ENCODE data around the gene LLCFC1.
A peak's percentile ranks its signal among the peaks of the same experiment; 100 is the strongest.

LLCFC1 gene

DNA sequence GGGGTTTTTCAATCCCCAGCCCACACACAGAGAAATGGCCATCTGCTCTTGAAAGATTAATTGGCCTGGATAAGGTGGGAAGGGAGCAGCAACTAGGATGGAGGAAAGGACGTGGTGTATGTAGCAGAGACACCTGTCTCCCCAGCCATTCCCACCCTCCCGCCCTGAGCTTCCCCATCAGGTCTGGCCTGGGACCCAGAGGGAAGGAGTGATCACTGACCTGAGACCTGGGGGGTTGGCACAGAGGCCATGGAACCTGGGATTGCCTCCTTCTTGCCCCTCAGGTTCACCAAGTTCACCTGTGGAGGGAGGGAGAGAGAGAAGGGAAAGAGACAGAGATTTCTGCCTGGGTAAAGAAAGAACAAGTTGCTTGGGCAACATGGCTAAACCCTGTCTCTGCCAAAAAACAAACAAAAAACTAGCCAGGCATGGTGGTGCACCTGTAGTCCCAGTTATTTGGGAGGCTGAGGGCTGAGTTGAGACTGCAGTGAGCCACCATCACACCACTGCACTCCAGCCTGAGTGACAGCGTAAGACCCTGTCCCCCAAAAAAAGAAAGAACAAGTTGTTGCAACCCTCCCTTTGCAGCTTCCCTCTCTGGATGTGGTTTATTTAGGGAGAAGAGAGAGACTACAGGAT is 42.4 kb upstream of the LLCFC1 start:
- Histone ChIP-seq H4K8ac (ENCODE audit: low read depth, low read length) (no peak overlapping the region), H3K4ac (ENCODE audit: low read depth, low read length) (no peak overlapping the region), H3K18ac (ENCODE audit: low read length) (no peak overlapping the region), H2BK5ac (ENCODE audit: low read depth, low read length, poor library complexity) (no peak overlapping the region), H3K79me2 (ENCODE audit: control insufficient read depth, insufficient read depth, low read length, poor library complexity) (no peaks in the 10 kb centered on the region), H3K9me3 (ENCODE audit: insufficient read depth, low read depth, low read length) (no peaks in the 10 kb centered on the region), H4K91ac (ENCODE audit: low read depth, low read length) (no peak overlapping the region), H2BK120ac (ENCODE audit: insufficient read depth, low read length, poor library complexity) (no peak overlapping the region), H3K4me2 (ENCODE audit: low read length) (no peak overlapping the region), H3K79me1 (ENCODE audit: low read length) (peaks cover 5% of the 10 kb centered on the region), H3K14ac (ENCODE audit: low read length) (no peak overlapping the region), H3K4me1 (ENCODE audit: control insufficient read depth in 1 of 2, insufficient read depth in 2 of 2, low read length in 2 of 2) (peaks cover 18 to 20% of the 10 kb centered on the region in 2 experiments), H3K36me3 (ENCODE audit: control insufficient read depth in 1 of 2, insufficient read depth in 2 of 2, low read length in 2 of 2) (no peaks in the 10 kb centered on the region), H4K12ac (ENCODE audit: low read depth, low read length) (no peak overlapping the region), H2BK12ac (ENCODE audit: low read length) (no peak overlapping the region), H3K27ac (ENCODE audit: low read depth, low read length) (no peak overlapping the region), H2AFZ (ENCODE audit: insufficient read depth, low read length, poor library complexity) (no peak overlapping the region), H3K23ac (ENCODE audit: low read length) (no peak overlapping the region), H3K4me3 (ENCODE audit: low read depth, low read length) (no peak overlapping the region), H2AK5ac (ENCODE audit: low read length) (no peak overlapping the region), H3K27me3 (ENCODE audit: insufficient read depth, low read length) (no peaks in the 10 kb centered on the region), H3K9ac (ENCODE audit: low read length) (no peak overlapping the region)
- no CpG with 5 or more reads among the region's 3 CpGs for WGBS (ENCODE audit: extremely low coverage, insufficient coverage, insufficient read length)
- DNase-seq: no peak

DNA sequence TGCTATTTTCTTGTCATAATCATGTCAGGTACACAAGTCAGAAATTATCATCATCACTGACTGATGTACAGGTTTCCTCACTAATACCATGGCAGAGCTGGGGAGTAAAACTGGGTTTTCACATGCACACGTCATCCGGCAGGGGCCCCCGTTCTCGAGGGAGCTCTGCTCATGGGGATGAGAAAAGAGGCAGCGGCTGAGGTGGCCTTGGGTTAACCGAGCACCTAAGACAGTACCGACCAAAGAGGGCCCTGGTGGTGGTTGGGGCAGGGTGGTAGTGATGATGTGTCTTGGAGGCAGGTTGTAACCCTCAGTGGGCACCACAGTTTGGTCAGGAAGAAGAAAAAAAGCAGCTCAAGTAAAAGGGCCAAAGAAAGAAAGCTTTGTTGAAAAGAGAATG is 41.6 kb upstream of the LLCFC1 start:
- Histone ChIP-seq H3K4me1 (ENCODE audit: control insufficient read depth in 1 of 2, insufficient read depth in 2 of 2, low read length in 2 of 2) (peaks cover 18 to 20% of the 10 kb centered on the region in 2 experiments), H3K23ac (ENCODE audit: low read length) (no peak overlapping the region), H2AFZ (ENCODE audit: insufficient read depth, low read length, poor library complexity) (no peak overlapping the region), H3K9me3 (ENCODE audit: insufficient read depth, low read depth, low read length) (no peaks in the 10 kb centered on the region), H3K27ac (ENCODE audit: low read depth, low read length) (no peak overlapping the region), H4K12ac (ENCODE audit: low read depth, low read length) (no peak overlapping the region), H2BK12ac (ENCODE audit: low read length) (no peak overlapping the region), H3K36me3 (ENCODE audit: control insufficient read depth in 1 of 2, insufficient read depth in 2 of 2, low read length in 2 of 2) (no peaks in the 10 kb centered on the region), H3K4ac (ENCODE audit: low read depth, low read length) (no peak overlapping the region), H3K9ac (ENCODE audit: low read length) (no peak overlapping the region), H4K91ac (ENCODE audit: low read depth, low read length) (no peak overlapping the region), H2BK120ac (ENCODE audit: insufficient read depth, low read length, poor library complexity) (no peak overlapping the region), H3K79me2 (ENCODE audit: control insufficient read depth, insufficient read depth, low read length, poor library complexity) (no peaks in the 10 kb centered on the region), H4K8ac (ENCODE audit: low read depth, low read length) (no peak overlapping the region), H3K14ac (ENCODE audit: low read length) (no peak overlapping the region), H3K4me2 (ENCODE audit: low read length) (no peak overlapping the region), H3K4me3 (ENCODE audit: low read depth, low read length) (no peak overlapping the region), H2AK5ac (ENCODE audit: low read length) (no peak overlapping the region), H3K18ac (ENCODE audit: low read length) (no peak overlapping the region), H3K79me1 (ENCODE audit: low read length) (peaks cover 5% of the 10 kb centered on the region), H3K27me3 (ENCODE audit: insufficient read depth, low read length) (no peaks in the 10 kb centered on the region), H2BK5ac (ENCODE audit: low read depth, low read length, poor library complexity) (no peak overlapping the region)
- WGBS (ENCODE audit: extremely low coverage, insufficient coverage, insufficient read length): no CpG with 5 or more reads among the region's 7 CpGs
- DNase-seq: no peak

DNA sequence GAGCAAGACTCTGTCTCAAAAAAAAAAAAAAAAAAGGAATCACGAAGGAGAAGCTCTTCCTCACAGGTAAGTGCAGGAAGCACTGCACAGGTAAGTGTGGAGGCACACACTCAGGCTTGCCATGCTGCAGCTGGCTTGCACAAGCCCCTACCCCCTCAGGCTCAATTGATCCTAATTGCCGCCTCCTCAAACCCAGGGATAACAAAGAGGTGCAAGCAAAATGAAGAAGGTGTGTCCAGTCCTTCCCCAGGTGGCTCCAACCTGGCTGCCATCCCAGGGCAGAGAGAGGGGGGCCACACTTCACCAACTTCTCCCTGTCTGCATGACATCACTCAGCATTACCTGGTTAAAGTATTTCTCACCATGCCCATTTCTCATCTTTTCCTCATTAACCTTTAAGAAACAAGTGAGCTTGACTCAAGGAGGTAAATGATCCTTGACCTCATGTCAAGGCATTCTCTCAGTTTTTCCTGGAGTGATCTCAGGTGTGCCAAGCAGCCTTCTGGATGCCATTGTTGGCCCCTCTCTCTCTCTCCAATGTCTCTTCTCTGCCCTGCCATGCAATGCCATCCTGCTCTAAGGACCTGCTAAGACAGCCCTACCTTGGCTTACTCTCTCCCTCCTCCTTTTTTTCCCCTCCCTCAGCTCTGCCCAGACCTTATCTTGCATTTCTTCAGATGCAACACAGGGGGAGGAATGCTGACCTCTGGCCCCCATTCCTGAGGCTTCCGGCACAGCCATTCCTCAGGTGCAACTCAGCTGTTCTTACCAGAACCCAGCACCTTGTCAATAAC is 40.7 kb upstream of the LLCFC1 start:
- H3K9me3 ChIP-seq (ENCODE audit: insufficient read depth, low read depth, low read length): no peaks in the 10 kb centered on the region

DNA sequence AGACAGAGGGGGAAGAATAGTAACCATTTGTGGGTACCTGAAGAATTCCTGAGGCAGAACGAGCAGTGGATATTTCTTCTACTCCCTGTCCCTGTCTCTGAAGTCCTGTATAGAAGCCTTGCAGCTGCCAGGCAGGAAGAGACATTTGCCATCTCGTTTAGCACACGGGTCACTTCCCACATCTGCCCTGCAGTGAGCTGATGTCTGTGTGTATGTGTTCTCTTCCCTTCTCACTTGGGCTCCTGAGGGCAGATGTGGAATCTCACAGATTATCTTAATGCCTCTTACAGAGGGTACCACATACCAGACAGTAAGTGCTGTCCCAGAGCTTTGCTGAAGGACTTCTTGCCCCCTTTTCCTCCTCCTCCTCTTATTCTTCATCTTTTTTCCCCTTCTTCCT is 39.6 kb upstream of the LLCFC1 start:
- Histone ChIP-seq H3K9ac (ENCODE audit: low read length) (no peak overlapping the region), H3K4me1 (ENCODE audit: control insufficient read depth in 1 of 2, insufficient read depth in 2 of 2, low read length in 2 of 2) (peaks cover 18 to 20% of the 10 kb centered on the region in 2 experiments), H3K14ac (ENCODE audit: low read length) (no peak overlapping the region), H2BK5ac (ENCODE audit: low read depth, low read length, poor library complexity) (no peak overlapping the region), H2AK5ac (ENCODE audit: low read length) (no peak overlapping the region), H3K27me3 (ENCODE audit: insufficient read depth, low read length) (no peaks in the 10 kb centered on the region), H3K23ac (ENCODE audit: low read length) (no peak overlapping the region), H3K79me2 (ENCODE audit: control insufficient read depth, insufficient read depth, low read length, poor library complexity) (no peaks in the 10 kb centered on the region), H3K36me3 (ENCODE audit: control insufficient read depth in 1 of 2, insufficient read depth in 2 of 2, low read length in 2 of 2) (no peaks in the 10 kb centered on the region), H3K4me3 (ENCODE audit: low read depth, low read length) (no peak overlapping the region), H2BK12ac (ENCODE audit: low read length) (peak overlapping the region; percentile 27), H3K4ac (ENCODE audit: low read depth, low read length) (no peak overlapping the region), H3K79me1 (ENCODE audit: low read length) (peaks cover 5% of the 10 kb centered on the region), H2AFZ (ENCODE audit: insufficient read depth, low read length, poor library complexity) (no peak overlapping the region), H2BK120ac (ENCODE audit: insufficient read depth, low read length, poor library complexity) (no peak overlapping the region), H3K4me2 (ENCODE audit: low read length) (no peak overlapping the region), H4K12ac (ENCODE audit: low read depth, low read length) (no peak overlapping the region), H4K8ac (ENCODE audit: low read depth, low read length) (no peak overlapping the region), H3K18ac (ENCODE audit: low read length) (no peak overlapping the region), H4K91ac (ENCODE audit: low read depth, low read length) (no peak overlapping the region), H3K9me3 (ENCODE audit: insufficient read depth, low read depth, low read length) (no peaks in the 10 kb centered on the region), H3K27ac (ENCODE audit: low read depth, low read length) (no peak overlapping the region)
- peak in 1 of 2 donors; percentile 31 for DNase-seq
- no CpG with 5 or more reads among the region's 3 CpGs for WGBS (ENCODE audit: extremely low coverage, insufficient coverage, insufficient read length)

More for the DNA sequence above, 40.7 kb upstream of the LLCFC1 start:
- Histone ChIP-seq H2AK5ac (ENCODE audit: low read length) (no peak overlapping the region), H4K91ac (ENCODE audit: low read depth, low read length) (peak overlapping the region; percentile 66), H3K4me1 (ENCODE audit: control insufficient read depth in 1 of 2, insufficient read depth in 2 of 2, low read length in 2 of 2) (peaks cover 18 to 20% of the 10 kb centered on the region in 2 experiments), H3K4me3 (ENCODE audit: low read depth, low read length) (no peak overlapping the region), H2BK120ac (ENCODE audit: insufficient read depth, low read length, poor library complexity) (no peak overlapping the region), H3K14ac (ENCODE audit: low read length) (no peak overlapping the region), H3K4ac (ENCODE audit: low read depth, low read length) (no peak overlapping the region), H3K18ac (ENCODE audit: low read length) (no peak overlapping the region), H3K79me1 (ENCODE audit: low read length) (peaks cover 5% of the 10 kb centered on the region), H3K4me2 (ENCODE audit: low read length) (peak overlapping the region; percentile 16), H2BK12ac (ENCODE audit: low read length) (peak overlapping the region; percentile 69), H3K36me3 (ENCODE audit: control insufficient read depth in 1 of 2, insufficient read depth in 2 of 2, low read length in 2 of 2) (no peaks in the 10 kb centered on the region), H2BK5ac (ENCODE audit: low read depth, low read length, poor library complexity) (no peak overlapping the region), H2AFZ (ENCODE audit: insufficient read depth, low read length, poor library complexity) (no peak overlapping the region), H3K9ac (ENCODE audit: low read length) (no peak overlapping the region), H3K79me2 (ENCODE audit: control insufficient read depth, insufficient read depth, low read length, poor library complexity) (no peaks in the 10 kb centered on the region), H3K27me3 (ENCODE audit: insufficient read depth, low read length) (no peaks in the 10 kb centered on the region), H4K8ac (ENCODE audit: low read depth, low read length) (peak overlapping the region; percentile 32), H3K27ac (ENCODE audit: low read depth, low read length) (peak overlapping the region; percentile 7), H4K12ac (ENCODE audit: low read depth, low read length) (no peak overlapping the region), H3K23ac (ENCODE audit: low read length) (no peak overlapping the region)
- DNase-seq: peak; percentile 88 to 90
- no CpG with 5 or more reads among the region's 3 CpGs for WGBS (ENCODE audit: extremely low coverage, insufficient coverage, insufficient read length)
